Stomach (tissue), 4 donors: Measurements from ENCODE around the gene ASIC4.

Experiments used
- POLR2A ChIP-seq, 4 donors: fragments of 450-650 bp; IDR thresholded peaks; one replicate each; pipeline ENCODE4 v1.6.1; 2016; ENCODE audit warnings: antibody characterized with exemption in 4 of 4, control low read depth in 2 of 4, mild to moderate bottlenecking in 1 of 4, moderate library complexity in 1 of 4
- POLR2AphosphoS5 ChIP-seq, 3 donors: sonication (generic); formaldehyde crosslinking; IDR thresholded peaks; one replicate each; pipeline ENCODE4 v1.6.1; 2016; ENCODE audit warnings: antibody characterized with exemption in 3 of 3
- TF ChIP-seq, protein P1 (sequence below), 7 experiments: fragments of 450-650 bp in 4 of 7; fragments of 200-600 bp in 3 of 7; sonication (generic) in 3 of 7; IDR thresholded peaks; one replicate each; pipeline ENCODE4 v1.5.1; 2016 to 2019; ENCODE audit warnings: antibody characterized with exemption in 7 of 7, control low read depth in 2 of 7, mild to moderate bottlenecking in 1 of 7

DNA sequence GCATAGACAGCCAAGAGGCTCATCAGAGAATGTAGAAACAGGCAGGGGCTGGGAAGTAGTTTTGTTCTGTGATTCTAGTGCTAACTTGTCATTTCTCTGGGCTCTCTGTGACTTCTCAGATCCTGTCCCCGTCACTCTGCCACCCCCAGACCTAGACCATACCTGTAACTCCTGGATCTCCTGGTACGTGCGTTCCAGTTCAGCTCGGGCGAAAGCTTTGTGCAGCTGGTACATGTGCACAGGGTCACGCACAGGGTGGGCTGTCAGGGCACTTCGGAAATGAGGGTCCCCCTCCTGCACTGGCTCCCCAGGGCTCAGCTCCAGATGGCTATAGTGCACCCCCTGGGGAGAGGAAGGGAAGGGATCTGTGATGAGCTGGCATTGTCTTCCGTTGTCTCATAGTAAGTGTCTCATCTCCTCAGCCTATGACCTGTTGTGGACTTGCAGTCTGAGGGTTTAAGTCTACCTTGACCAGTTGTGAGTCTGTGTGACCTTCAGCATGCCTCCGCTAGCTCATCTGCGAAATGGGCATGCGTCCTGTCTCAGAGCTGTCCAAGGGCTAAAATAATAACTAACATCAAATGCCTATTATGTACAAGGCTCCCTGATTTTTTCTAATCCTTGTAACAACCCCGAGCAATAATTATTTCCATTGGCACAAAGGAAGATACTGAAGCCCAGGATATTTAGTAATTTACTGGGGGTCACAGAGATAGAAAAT is 26.7 kb downstream of the ASIC4 start:
- TF ChIP-seq POLR2A (IDR thresholded peaks at IDR 0.05) = no peak
- TF ChIP-seq, protein P1, sequence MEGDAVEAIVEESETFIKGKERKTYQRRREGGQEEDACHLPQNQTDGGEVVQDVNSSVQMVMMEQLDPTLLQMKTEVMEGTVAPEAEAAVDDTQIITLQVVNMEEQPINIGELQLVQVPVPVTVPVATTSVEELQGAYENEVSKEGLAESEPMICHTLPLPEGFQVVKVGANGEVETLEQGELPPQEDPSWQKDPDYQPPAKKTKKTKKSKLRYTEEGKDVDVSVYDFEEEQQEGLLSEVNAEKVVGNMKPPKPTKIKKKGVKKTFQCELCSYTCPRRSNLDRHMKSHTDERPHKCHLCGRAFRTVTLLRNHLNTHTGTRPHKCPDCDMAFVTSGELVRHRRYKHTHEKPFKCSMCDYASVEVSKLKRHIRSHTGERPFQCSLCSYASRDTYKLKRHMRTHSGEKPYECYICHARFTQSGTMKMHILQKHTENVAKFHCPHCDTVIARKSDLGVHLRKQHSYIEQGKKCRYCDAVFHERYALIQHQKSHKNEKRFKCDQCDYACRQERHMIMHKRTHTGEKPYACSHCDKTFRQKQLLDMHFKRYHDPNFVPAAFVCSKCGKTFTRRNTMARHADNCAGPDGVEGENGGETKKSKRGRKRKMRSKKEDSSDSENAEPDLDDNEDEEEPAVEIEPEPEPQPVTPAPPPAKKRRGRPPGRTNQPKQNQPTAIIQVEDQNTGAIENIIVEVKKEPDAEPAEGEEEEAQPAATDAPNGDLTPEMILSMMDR (IDR thresholded peaks at IDR 0.05) = no peak
- TF ChIP-seq POLR2AphosphoS5 (IDR thresholded peaks at IDR 0.05) = no peak
